H1 (cell line): ENCODE results near the gene PEX5L.

Source experiments
- CREB1 ChIP-seq: IDR thresholded peaks from 2 replicates; pipeline ENCODE4 v1.6.1; 2012; ENCODE audit warnings: inconsistent platforms
- CTCF ChIP-seq, 3 experiments: IDR thresholded peaks; 1 replicate in 2 of 3; 2 replicates in 1 of 3; pipeline versions ENCODE4 v1.5.1 to v1.6.1; 2011; ENCODE audit warnings: low read length in 3 of 3, mild to moderate bottlenecking in 3 of 3, inconsistent platforms in 2 of 3, low read depth in 1 of 3, moderate library complexity in 1 of 3; ENCODE audit not compliant: insufficient read depth in 1 of 3; ENCODE audit errors: control extremely low read depth in 1 of 3
- EZH2 ChIP-seq: fragments of 200-600 bp; sonication (generic); IDR thresholded peaks from 2 replicates; pipeline ENCODE4 v1.7.1; 2012; ENCODE audit warnings: low read depth, mild to moderate bottlenecking, moderate library complexity, low read length, inconsistent platforms; ENCODE audit not compliant: severe bottlenecking
- HDAC2 ChIP-seq, 2 experiments: fragments of 300-600 bp in 1 of 2; sonication (generic) in 1 of 2; IDR thresholded peaks; 2 replicates each; pipeline ENCODE4 v1.6.1; 2011 to 2012; ENCODE audit warnings: low read depth in 2 of 2, low read length in 2 of 2, mild to moderate bottlenecking in 2 of 2, moderate library complexity in 2 of 2, borderline replicate concordance in 1 of 2, inconsistent platforms in 1 of 2
- JUND ChIP-seq: IDR thresholded peaks from 2 replicates; pipeline ENCODE4 v1.6.1; 2011; ENCODE audit warnings: mild to moderate bottlenecking, improper control_type of control experiment, low read length
- POLR2A ChIP-seq, 2 experiments: IDR thresholded peaks; 1 replicate in 1 of 2; 2 replicates in 1 of 2; pipeline ENCODE4 v1.6.1; 2011; ENCODE audit warnings: low read depth in 2 of 2, low read length in 2 of 2, mild to moderate bottlenecking in 2 of 2; ENCODE audit errors: control extremely low read depth in 1 of 2
- POU5F1 ChIP-seq: IDR thresholded peaks from 2 replicates; pipeline ENCODE4 v1.6.1; 2011; ENCODE audit warnings: low read depth, mild to moderate bottlenecking, low read length, moderate library complexity
- SIN3A ChIP-seq, 2 experiments: IDR thresholded peaks in 1 of 2; conservative IDR thresholded peaks in 1 of 2; 2 replicates each; pipeline ENCODE4 v1.6.1; 2011 to 2012; ENCODE audit warnings: low read length in 2 of 2, improper control_type of control experiment in 1 of 2, low read depth in 1 of 2, mild to moderate bottlenecking in 1 of 2
- SP2 ChIP-seq: IDR thresholded peaks from 2 replicates; pipeline ENCODE4 v1.6.1; 2012; ENCODE audit warnings: mild to moderate bottlenecking, low read length, inconsistent platforms
- TCF12 ChIP-seq: IDR thresholded peaks from 2 replicates; pipeline ENCODE4 v1.6.1; 2011; ENCODE audit warnings: low read depth, mild to moderate bottlenecking, low read length
- USF2 ChIP-seq: IDR thresholded peaks from 2 replicates; pipeline ENCODE4 v1.6.1; 2011; ENCODE audit warnings: low read length, improper control_type of control experiment
- ZNF274 ChIP-seq: IDR thresholded peaks from 2 replicates; pipeline ENCODE4 v1.7.0; 2012; ENCODE audit warnings: low read length, borderline replicate concordance; ENCODE audit errors: extremely low read depth

GRCh38 chr3:179861953-179862352 lies 174.8 kb downstream of the PEX5L start:
- TF ChIP-seq POLR2A (IDR thresholded peaks at IDR 0.05; ENCODE audit: control extremely low read depth in 1 of 2, low read depth in 2 of 2, low read length in 2 of 2) (no peak), CTCF (IDR thresholded peaks at IDR 0.05; ENCODE audit: control extremely low read depth in 1 of 3, insufficient read depth in 1 of 3, low read depth in 1 of 3, low read length in 3 of 3) (no peak), SIN3A (conservative IDR thresholded peaks at IDR 0.05 in 1 of 2, IDR thresholded peaks at IDR 0.05 in 1 of 2; ENCODE audit: low read depth in 1 of 2, low read length in 2 of 2) (no peak), POU5F1 (no peak), ZNF274 (no peak), JUND (no peak), EZH2 (no peak), USF2 (no peak), SP2 (no peak), CREB1 (no peak), TCF12 (no peak), HDAC2 (IDR thresholded peaks at IDR 0.05; ENCODE audit: borderline replicate concordance in 1 of 2, low read depth in 2 of 2, low read length in 2 of 2) (no peak)
